SIG-M5 (cell line): ENCODE results near the gene TRAPPC3.

Experiments
- DNase-seq: peaks from one replicate; lab custom pipeline; 2025; lab: John Stamatoyannopoulos, UW

TRAPPC3 gene

GRCh38 chr1:36125129-36125991 lies 23.9 kb downstream of the TRAPPC3 start, which contains the start of gene COL8A2:
COL8A2 (minus strand) TSS chr1:36125222; CDS start chr1:36100242, 24,980 bp downstream.
- no peak for DNase-seq

- no peak for DNase-seq
These were observed 24.7 kb downstream of the TRAPPC3 start for GRCh38 chr1:36124404-36125128.

- DNase-seq: peak; percentile 33
These were observed 25.9 kb downstream of the TRAPPC3 start for GRCh38 chr1:36123356-36123755.

DNA sequence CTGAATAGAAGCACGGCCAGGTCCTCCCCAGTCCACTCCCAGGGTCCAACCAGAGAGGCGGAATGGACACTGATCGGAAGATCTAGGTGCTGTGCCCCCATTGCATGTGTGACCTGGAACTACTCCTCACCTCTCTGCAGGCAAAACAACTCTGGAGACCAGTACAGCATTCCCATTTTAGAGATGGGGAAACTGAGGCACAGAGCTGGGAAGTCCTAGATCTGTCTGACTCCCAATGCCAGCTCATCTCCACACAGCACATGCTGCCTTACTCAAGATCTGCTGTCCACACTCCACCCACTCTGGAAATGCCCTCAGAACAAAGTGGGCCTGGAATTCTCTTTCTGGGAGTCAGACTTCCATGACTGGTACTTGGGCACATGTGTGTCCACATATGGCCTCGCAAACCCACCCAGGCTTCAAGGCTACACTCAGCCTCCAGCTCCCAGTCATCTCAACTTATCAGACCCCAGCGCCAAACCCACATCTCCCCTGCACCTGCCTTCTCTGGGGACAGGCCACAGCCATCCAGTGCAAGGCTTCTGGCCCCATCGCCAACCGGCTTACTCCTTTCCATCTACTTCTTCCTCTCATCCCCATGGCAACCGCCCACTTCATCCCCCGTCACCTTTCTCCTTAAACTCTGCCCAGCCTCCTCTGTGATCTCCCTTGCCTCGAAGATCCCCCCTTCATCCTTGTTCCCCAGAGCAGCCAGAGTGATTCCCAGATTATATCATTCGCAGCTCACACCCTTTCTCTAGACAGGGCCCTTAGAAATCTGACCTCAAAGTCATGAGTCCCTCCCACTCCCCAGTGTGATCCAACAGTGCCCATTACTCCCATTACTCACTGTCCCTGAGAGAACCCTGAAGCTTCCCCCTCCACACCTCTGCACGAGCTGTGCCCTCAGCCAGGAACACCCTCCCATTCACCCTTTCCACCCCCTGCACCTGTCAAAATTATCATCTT lies 26.9 kb downstream of the TRAPPC3 start:
- no peak for DNase-seq

DNA sequence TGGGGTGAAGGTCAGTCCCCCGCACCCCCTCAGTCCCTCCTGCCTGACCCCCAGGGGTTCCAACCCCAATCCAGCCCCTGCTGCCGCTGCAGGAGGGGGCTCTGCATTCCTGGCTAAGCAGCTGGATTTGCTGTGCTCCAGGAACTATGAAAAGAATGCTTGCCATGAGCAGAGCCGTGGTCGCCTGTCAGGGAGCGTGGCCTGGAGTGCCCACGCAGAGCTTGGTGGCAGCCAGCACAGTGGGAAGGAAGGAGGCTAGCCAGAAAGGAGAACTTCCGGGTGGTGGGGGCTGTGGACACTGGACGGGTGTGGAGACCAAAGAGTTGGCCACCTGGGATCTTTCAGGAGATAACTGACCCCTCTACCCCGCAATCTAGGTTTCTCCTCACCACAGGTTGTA lies 29.8 kb downstream of the TRAPPC3 start:
- DNase-seq: no peak

DNA sequence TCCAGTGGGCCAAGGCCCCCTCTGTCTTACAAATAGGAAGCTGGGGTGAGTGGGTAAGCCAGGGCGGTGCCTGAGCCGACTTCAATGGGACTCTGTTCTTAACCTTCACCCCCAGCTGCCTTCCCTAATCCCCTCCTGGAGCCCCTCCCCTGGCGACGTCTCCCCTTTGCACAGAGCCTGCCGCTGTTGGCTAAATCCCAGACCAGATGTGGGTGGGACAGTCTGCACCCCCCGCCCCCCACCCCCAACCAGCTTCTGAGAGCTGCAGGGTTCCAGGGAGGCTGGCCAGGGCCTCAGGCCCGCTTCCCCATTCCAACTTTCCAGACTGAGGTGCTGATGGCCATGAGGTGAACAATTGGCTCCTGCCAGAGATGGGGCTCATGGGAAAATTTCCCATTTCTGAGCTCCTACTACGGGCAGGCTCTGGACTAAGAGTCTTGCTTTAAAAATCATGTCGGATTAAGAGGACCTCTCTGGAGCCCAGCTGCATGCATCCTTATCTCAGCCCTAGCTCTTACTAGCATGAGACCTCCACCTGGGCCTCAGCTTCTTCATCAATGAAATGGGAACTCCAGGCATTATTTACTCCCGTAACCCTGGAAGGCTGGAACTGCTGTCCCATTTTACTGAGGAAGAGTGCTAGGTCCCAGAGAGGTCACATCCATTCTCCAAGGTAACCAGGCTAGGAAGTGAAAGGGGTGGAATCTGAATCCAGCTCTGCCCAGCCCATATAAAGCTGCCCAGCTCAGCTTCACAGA lies 30.7 kb downstream of the TRAPPC3 start:
- no peak for DNase-seq

DNA sequence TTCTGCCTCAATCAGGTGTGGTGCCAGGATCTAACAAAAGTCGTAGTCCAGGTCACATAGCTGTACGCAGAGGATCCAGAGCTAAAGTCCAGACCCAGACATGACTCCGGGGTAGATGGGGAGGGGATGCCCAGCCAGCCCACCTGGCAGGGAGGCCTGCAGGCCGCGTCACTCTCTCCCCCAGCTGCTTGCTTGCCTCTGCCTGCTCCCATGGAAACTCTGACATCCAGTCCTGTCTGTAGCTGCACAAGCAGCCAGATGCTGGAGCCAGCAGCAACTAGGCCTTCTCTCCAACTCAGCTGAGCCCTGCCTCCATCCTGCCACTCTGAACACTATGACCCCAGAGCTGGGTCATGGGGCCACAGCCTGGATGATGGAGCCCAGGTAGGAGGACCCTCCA lies 32.4 kb downstream of the TRAPPC3 start:
- DNase-seq: no peak

DNA sequence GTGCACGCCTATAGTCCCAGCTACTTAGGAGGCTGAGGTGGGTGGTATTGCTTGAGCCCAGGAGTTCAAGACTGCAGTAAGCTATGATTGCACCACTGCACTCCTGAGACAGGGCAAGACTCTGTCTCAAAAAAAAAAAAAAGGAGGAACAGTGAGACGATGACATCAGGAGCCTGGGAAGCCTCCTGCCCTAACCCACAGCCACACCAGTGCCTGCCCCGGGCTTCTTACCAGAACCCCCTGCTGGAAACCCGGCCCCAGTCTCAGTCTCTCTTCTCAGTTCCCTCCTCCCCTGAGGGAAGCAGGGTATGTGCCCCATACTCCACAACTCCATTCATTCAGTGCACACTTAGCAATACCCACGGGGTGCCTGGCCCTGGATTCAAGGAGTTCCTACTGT lies 33.4 kb downstream of the TRAPPC3 start:
- no peak for DNase-seq

GRCh38 chr1:36115200-36115669 lies 34.1 kb downstream of the TRAPPC3 start:
- no peak for DNase-seq

GRCh38 chr1:36114371-36114770 lies 34.9 kb downstream of the TRAPPC3 start:
- DNase-seq: no peak

DNA sequence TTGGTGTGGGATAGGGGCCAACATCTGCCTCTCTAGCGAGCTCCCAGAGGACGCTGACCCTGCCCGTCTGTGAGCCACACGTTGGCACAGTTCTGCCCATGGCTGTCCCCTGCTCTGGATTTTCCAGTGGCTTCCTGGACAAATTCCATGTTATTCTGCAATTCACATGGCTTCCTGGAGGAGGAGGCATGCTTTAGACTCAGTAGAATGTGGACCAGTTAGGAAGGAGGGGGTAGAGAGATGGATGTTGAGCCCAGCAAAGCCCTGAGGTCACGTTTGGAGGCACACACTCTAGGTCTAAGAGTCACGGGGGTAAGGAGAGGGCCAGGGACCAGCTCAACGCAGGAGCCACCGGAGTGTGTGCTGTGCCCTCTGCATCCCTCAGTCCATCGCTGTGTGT lies 36.5 kb downstream of the TRAPPC3 start:
- no peak for DNase-seq

- no peak for DNase-seq
These were observed 38.1 kb downstream of the TRAPPC3 start for GRCh38 chr1:36111151-36111550.

DNA sequence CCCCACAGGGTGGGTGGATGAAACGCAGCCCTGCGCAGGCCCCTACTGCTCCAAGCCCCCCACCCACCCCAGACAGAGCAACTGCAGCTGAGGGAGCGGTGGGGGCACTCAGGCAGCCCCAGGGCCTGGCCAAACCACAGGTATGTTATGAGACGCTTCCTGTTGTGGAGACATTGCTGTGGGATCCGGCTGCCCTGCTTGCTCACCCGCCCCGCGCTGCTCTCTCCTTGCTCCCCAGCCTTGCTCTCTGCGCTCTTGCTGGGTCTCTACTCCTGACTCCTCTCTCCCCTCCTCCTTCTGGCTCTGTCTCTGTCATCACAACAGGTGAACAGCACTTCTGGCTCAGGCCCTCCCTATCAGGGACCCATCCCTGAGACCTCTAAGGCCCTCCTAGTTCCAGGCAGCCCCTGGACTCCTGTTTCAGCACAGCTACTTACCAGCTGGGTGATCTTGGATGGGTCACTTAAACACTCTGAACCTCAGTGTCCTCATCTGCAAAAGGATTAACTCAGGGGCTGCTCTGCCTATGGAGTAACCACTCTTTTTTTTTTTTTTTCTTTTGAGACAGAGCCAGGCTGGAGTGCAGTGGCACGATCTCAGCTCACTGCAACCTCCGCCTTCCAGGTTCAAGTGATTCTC lies 40.1 kb downstream of the TRAPPC3 start:
- no peak for DNase-seq

DNA sequence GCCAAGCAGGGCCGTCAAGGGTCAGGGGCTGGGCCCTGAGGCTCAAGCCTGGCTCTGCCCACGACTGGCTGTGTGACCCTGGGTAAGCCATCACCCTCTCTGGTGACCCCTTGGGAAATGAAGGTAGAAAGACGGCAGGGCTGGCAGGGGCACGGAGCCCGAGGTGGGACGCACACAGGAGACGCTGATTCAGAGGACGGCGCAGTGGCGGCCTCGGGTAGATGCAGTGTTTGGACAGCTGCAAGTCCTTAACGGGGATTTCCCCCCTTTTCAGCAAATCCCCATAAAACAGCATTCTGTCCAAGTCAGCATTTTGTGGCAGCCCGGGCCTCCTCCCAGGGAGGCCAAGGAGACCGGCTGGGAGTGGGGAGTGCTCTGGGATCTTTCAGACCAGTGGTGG lies 41.0 kb downstream of the TRAPPC3 start:
- no peak for DNase-seq

GRCh38 chr1:36107394-36107793 lies 41.9 kb downstream of the TRAPPC3 start:
- no peak for DNase-seq

GRCh38 chr1:36106269-36106668 lies 43.0 kb downstream of the TRAPPC3 start:
- no peak for DNase-seq

DNA sequence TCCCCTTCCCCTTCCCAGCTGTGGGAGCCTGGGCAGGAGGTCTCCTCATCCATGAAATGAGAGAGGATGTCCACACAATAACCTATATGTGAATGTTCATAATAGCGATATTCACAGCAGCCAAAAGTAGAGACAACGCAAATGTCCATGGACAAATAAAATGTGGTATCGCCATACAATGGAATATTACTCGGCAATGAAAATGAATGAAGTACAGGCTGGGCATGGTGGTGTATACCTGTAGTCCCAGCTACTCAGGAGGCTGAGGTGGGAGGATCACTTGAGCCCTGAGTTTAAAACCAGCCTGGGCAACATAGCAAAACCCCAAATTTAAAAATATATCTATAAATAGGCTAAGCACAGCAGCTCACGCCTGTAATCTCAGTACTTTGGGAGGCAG lies 47.7 kb downstream of the TRAPPC3 start:
- no peak for DNase-seq

GRCh38 chr1:36100376-36100775 lies 48.9 kb downstream of the TRAPPC3 start:
- no peak for DNase-seq

DNA sequence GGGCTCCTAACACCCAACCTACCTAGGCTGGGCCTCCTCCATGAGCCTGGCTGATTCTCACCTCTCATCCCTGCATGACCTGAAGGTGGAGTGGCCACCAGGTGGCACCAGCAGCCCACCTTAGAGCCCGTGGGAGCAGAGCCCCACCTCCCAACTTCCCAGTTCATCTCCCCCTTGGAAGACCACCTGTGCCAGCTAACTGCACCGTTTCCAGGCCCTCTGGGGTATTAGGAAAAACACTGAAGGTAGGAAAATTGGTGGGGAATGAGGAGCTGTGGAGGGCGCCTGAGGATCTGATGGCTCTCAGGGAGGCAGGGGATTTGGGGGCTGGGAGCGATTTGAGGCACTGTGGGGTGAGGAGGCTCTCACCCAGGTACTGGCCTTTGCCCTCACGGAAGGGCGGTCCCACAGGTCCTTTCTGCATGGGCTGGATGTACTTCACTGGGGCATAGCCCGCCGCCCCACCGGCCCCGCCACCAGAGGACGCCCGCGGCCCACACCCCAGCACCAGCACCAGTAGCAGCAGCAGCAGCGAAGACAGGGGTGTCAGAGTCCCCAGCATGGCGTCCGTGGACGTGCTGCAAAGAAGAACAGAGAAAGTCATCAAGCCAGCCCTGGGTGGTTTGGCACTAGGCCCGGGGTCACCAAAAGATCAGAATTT lies 49.5 kb downstream of the TRAPPC3 start:
- DNase-seq: no peak
